AG04449 (cell line): ENCODE data around the gene NCOA6.

Experiments used
- CTCF ChIA-PET: fragments of 350-600 bp; formaldehyde crosslinking; extraction: SDS; loops from one replicate; lab custom pipeline; 2021; ENCODE audit warnings: antibody characterized with exemption; lab: Yijun Ruan, JAX
- POLR2A ChIA-PET: fragments of 400-600, 350-600 bp; formaldehyde crosslinking; extraction: SDS; loops from one replicate; lab custom pipeline; 2020; ENCODE audit warnings: antibody characterized with exemption, inconsistent platforms; lab: Yijun Ruan, JAX
- DNase-seq: peaks from one replicate; pipeline ENCODE4 v3.0.0-alpha.2; 2010; ENCODE audit warnings: low read depth, low spot score
- H3K4me3 ChIP-seq: 2 replicates; pipeline ENCODE4 v1.5.1; 2011; ENCODE audit warnings: low read depth, mild to moderate bottlenecking, control low read depth, low read length
- CTCF ChIP-seq: IDR thresholded peaks from one replicate; pipeline ENCODE4 v1.5.1; 2011; ENCODE audit warnings: mild to moderate bottlenecking, moderate library complexity, low read length, control low read depth, inconsistent platforms; ENCODE audit not compliant: insufficient read depth; ENCODE audit errors: missing control alignments

Gene NCOA6

GRCh38 chr20:34824452-34824805 is 1.0 kb downstream of the NCOA6 start:
- CTCF ChIA-PET, result interaction anchor here (0.9 to 1.5 kb wide), 5 partner anchors 11 to 639 kb away, joined by 3 to 6 read pairs (median 4); no protein-coding TSS in a partner anchor

GRCh38 chr20:34824026-34824425 is 1.4 kb downstream of the NCOA6 start:
- DNase-seq, result no peak
- CTCF ChIA-PET, result interaction anchor here (0.9 to 1.3 kb wide), 3 partner anchors 11 to 639 kb away, joined by 3 to 6 read pairs (median 4); no protein-coding TSS in a partner anchor
- POLR2A ChIA-PET, result interaction anchor here (0.7 kb wide), 1 partner anchor 460 kb away, joined by 3 read pairs; the partner anchor contains the start of gene EIF6
- no peak for TF ChIP-seq CTCF
- H3K4me3 ChIP-seq, result peak overlapping the region; percentile 98

More at GRCh38 chr20:34824452-34824805, 1.0 kb downstream of the NCOA6 start:
- POLR2A ChIA-PET, result interaction anchor here (0.7 kb wide), 1 partner anchor 460 kb away, joined by 3 read pairs; the partner anchor contains the start of gene EIF6
- no peak for DNase-seq
- TF ChIP-seq CTCF, result no peak
- H3K4me3 ChIP-seq, result peak overlapping the region; percentile 98

- H3K4me3 ChIP-seq, result no peak overlapping the region
- TF ChIP-seq CTCF, result no peak
- ChIA-PET CTCF (no interaction called here), POLR2A (no interaction called here)
- DNase-seq, result no peak
Observed at GRCh38 chr20:34820805-34821578, 4.5 kb downstream of the NCOA6 start.

GRCh38 chr20:34817801-34818200 is 7.7 kb downstream of the NCOA6 start:
- no peak for TF ChIP-seq CTCF
- H3K4me3 ChIP-seq, result no peak overlapping the region
- DNase-seq, result no peak
- POLR2A ChIA-PET, result no interaction called here
- CTCF ChIA-PET, result interaction anchor here (0.8 to 1.8 kb wide), 5 partner anchors 13 to 239 kb away, joined by 3 to 6 read pairs (median 3); partner anchors contain the start of gene GGT7

GRCh38 chr20:34817072-34817471 is 8.4 kb downstream of the NCOA6 start:
- DNase-seq, result no peak
- H3K4me3 ChIP-seq, result no peak overlapping the region
- no peak for TF ChIP-seq CTCF
- CTCF ChIA-PET, result interaction anchor here (0.8 to 1.8 kb wide), 4 partner anchors 14 to 238 kb away, joined by 3 to 6 read pairs (median 3); partner anchors contain the start of gene GGT7
- POLR2A ChIA-PET, result no interaction called here

GRCh38 chr20:34815636-34816035 is 9.8 kb downstream of the NCOA6 start:
- DNase-seq, result no peak
- CTCF ChIA-PET, result no interaction called here
- POLR2A ChIA-PET, result no interaction called here
- TF ChIP-seq CTCF, result no peak
- H3K4me3 ChIP-seq, result no peak overlapping the region
